Measurements from ENCODE around the gene MYMX. TPM values are rescaled to one million over a fixed set of nuclear protein-coding genes. Genes with fewer than 3 reads are reported as not detected.

MYMX gene
- total and polyA plus RNA-seq, 2 of the 13 experiments (the other 11 are each of a cell fraction or from before 2014, with no cell fraction given) = not detected

- TF ChIP-seq KLF6 (CRISPR knock-in tag; IDR thresholded peaks at IDR 0.05) (peak; percentile 52; the same call in 1 of the 2 replicates), ZNF75D (CRISPR knock-in tag; IDR thresholded peaks at IDR 0.05; ENCODE audit: borderline replicate concordance) (no peak), ZNF382 (CRISPR knock-in tag; IDR thresholded peaks at IDR 0.05; ENCODE audit: borderline replicate concordance) (no peak), ZMYM4 (CRISPR knock-in tag; IDR thresholded peaks at IDR 0.05) (peak; percentile 63; the same call in 1 of the 2 replicates), ZBTB4 (CRISPR knock-in tag; IDR thresholded peaks at IDR 0.05; ENCODE audit: borderline replicate concordance) (no peak), SRSF9 (IDR thresholded peaks at IDR 0.05; ENCODE audit: borderline replicate concordance, insufficient read depth, low read depth, low read length, poor library complexity, severe bottlenecking) (no peak), CENPT (CRISPR knock-in tag; IDR thresholded peaks at IDR 0.05; ENCODE audit: low read depth) (no peak), ZIK1 (CRISPR knock-in tag; IDR thresholded peaks at IDR 0.05; ENCODE audit: borderline replicate concordance, low read depth) (0 out of 2 replicates have a peak, but pooled peaks have one; percentile 49), NR2C2 (CRISPR knock-in tag; IDR thresholded peaks at IDR 0.05; ENCODE audit: borderline replicate concordance) (peak; percentile 19; the same call in 1 of the 2 replicates), ATF6 (CRISPR knock-in tag; conservative IDR thresholded peaks at IDR 0.05) (peak; percentile 17; the same call in 1 of the 2 replicates), MEIS1 (CRISPR knock-in tag; IDR thresholded peaks at IDR 0.05; ENCODE audit: borderline replicate concordance) (no peak; the same call in 1 of the 2 replicates), ZBTB8A (CRISPR knock-in tag; IDR thresholded peaks at IDR 0.05; ENCODE audit: borderline replicate concordance, low read depth) (no peak), KDM5B (CRISPR knock-in tag; IDR thresholded peaks at IDR 0.05; ENCODE audit: borderline replicate concordance) (peak; percentile 71; the same call in 1 of the 2 replicates), GRHL1 (CRISPR knock-in tag; conservative IDR thresholded peaks at IDR 0.05) (no peak), CREB1 (IDR thresholded peaks at IDR 0.05) (peak; percentile 75), CREB1 (CRISPR knock-in tag; IDR thresholded peaks at IDR 0.05) (no peak; the same call in 1 of the 2 replicates), ZNF12 (CRISPR knock-in tag; IDR thresholded peaks at IDR 0.05) (no peak), TEF (CRISPR knock-in tag; IDR thresholded peaks at IDR 0.05) (no peak), RBFOX2 (IDR thresholded peaks at IDR 0.05; ENCODE audit: low read depth, low read length) (peak; percentile 82), PCBP1 (IDR thresholded peaks at IDR 0.05; ENCODE audit: borderline replicate concordance, low read depth, low read length) (0 out of 2 replicates have a peak, but pooled peaks have one; percentile 55)
Observed at GRCh38 chr6:44237813-44238433, 21.2 kb downstream of the MYMX start (continued).
